HG03565 (cell line): ENCODE results near the gene BTNL9.
"Not testable (repeated sequence)": the region's sequence is repeated elsewhere in the genome, so short reads cannot be mapped to it uniquely, and the experiment has no call there.

Source experiments
- ATAC-seq: cut with Tn5 transposase; IDR thresholded peaks from one replicate; pipeline ENCODE4 v1.9.1; 2021; ENCODE audit warnings: mild to moderate bottlenecking, moderate library complexity; ENCODE audit not compliant: unreplicated experiment

The BTNL9 gene

GRCh38 chr5:181098762-181099601 is 58.9 kb downstream of the BTNL9 start:
- ATAC-seq = no peak

DNA sequence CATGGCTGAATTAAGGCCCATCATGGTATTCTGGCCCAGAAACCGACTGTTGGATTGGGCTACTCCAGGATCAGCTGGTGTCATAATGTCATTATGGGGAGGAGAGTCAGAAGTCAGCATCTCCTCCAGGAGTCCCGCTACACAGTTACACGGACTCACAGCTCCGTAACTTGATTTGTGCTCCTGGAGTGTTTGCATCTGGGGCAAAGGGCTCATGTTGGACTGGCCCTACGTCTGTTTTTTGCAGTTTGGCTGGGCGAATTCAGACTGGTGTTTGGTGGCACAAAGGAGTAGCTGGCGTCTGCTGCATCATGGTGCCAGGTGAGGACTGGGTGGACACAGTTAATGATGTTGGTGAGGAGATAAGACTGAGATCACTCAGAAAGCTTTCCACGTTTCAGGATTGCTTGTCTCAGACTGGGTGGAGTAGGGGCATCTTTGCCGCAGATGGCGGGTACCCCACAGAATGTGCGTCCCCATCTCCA is 59.6 kb downstream of the BTNL9 start:
- no peak for ATAC-seq

- ATAC-seq = no peak
These were observed 60.2 kb downstream of the BTNL9 start for GRCh38 chr5:181100121-181100875.

DNA sequence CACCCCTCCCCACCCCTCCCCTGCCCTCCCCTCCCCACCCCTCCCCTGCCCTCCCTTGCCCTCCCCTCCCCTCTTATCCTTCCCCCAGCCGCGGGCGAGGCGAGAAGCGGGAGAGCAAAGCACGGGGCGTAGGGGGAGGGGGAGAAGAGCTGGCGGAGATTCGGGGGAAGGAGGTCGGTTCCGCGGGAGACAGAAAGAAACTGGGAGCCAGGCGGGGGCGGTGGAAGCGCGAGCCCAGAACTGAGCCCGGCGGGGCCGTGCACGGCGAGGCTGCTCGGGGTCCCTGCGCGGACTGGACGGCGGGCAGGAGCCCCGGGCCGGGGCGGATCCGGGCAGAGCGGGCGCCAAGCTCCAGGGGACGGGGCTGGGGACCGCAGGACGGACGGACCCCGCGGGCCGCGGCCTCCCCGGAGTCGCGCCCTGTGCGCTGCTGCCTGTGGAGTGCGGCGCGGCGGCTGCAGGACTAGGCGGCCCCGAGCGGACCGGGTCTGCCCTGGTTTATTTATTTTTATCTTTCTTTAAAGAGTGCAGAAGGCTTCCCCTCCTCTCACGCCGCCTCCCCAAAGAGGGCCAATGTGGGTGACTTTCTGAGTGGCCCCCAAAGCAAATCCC is 61.1 kb downstream of the BTNL9 start:
- not testable (repeated sequence) for ATAC-seq

DNA sequence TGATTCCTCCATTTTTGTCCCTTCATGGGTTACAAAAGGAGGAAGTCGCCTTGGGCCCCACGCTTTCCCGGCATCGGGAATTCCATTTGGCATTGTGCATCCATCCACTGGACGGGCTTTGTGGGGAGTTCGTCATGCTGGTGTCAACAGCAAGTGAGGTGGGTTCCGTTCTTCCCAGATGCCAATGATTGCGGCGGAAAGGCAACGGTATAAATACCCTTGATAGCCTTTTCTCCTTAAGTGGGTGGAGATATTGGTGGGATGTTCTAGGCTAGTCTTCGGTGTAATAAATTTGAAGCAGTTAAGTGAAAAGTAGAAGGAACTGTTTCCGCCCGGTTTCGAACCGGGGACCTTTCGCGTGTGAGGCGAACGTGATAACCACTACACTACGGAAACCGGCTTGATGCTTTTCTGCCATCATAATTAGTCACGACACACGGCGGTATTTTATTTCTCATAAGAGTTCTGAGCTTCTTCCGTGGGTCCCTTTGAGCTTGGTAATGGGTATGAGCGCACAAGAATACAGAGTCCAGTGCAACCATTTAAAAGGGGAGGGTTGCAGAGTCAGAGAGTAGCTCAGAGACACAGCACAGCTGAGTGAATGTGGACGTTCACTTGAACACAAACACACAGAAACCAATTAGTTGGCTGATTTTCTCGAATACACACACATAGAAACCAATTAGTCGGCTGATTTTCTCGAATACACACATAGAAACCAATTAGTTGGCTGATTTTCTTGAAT is 62.0 kb downstream of the BTNL9 start:
- ATAC-seq = not testable (repeated sequence)

GRCh38 chr5:181104259-181104568 is 64.1 kb downstream of the BTNL9 start:
- not testable (repeated sequence) for ATAC-seq

DNA sequence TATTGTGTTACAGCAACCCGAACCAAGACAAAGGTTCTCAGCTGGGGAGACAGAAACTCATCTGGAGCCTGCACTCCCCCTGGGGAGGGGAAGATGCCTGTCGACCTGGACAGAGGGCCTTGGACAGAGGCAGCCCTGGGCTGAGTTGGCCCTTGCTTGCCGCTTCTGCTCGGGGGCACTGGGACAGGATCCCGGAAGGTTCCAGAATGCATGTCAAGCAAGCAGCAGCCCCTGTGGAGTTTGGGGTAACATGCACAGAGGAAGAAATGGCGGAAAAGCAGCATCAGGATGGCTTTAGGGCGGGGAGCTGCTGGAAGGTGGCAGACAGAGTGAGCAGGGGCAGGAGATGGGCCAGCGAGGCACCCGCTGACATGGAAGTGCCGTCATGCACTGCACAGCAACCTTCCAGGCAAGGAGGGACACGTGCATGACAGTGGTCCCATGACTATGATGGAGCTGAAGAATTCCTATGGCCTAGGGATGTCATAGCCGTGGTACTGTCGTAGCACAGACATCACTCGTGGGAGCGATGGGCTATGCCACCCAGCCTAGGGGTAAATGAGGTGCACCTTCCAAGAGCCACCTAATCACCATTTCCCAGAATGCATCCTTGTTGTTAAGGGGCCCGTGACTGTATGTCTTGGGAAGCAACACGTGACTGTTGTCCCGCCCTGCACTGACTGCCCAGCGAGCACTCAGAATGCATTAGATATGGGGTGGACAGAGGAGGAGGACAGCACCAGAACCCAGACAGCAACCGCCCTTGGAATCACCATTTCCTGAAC is 64.7 kb downstream of the BTNL9 start:
- ATAC-seq = not testable (repeated sequence)

GRCh38 chr5:181105391-181106025 is 65.4 kb downstream of the BTNL9 start:
- ATAC-seq = no peak

- ATAC-seq = no peak
These were observed 67.6 kb downstream of the BTNL9 start for GRCh38 chr5:181107699-181108098.

DNA sequence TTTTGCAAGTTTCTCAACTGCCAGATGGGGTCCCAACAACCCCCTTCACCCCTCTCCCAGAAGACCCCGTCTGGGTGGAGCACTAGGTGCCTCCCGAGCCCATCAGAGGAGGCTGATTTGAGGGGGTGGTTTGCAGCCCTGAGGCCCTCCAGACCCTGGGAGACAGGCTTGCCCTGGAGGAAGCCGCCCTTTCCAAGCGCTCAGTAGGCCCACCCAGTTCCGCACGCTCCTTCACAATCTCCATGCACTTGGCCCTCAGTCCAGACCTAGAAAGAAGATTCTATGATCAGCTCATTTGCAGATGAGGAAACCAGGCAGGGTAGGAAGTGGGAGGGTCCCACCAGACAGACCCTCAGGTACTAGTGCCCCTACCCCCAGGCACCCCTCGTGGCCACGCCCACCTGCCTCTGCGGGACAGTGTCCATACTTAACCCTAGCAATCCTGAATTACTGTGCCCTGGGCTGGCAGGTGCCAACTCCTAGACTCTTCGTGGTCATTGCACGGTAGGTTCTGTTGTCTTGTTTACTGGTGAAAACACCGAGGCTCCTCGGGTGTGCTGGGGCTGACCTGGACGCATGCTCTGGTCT is 68.6 kb downstream of the BTNL9 start:
- ATAC-seq = no peak

DNA sequence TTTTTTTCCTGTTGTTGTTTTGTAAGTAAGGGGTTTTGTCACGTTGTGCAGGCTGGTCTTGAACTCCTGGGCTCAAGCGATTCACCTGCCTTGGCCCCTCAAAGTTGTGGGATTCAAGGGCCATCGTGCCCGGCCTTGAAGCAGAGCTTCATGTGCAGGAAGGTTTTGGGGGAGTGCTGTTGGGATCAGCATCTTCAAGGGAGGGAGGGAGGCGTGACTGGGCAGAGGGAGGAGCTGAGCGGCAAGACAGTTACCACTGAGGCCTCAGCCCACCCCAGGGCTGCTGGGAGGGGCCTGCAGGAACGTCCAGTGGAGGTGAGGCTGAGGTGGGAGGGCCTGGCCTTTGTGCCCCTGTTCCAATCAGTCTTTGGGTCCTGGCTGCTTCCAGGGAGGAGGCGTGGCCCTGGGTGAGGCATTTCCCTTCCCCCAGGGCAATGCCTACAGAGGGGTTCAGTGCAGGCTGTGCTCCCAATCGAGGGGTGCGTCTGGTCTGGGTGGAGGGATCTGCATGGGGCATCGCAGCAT is 69.5 kb downstream of the BTNL9 start:
- no peak for ATAC-seq

GRCh38 chr5:181111010-181111409 is 70.9 kb downstream of the BTNL9 start:
- ATAC-seq = no peak
